Measurements from ENCODE around the gene GALNT18. TPM values are rescaled to one million over a fixed set of nuclear protein-coding genes. Genes with fewer than 3 reads are reported as not detected.

The GALNT18 gene
- total RNA-seq, 1 experiment from 2014 or later, result 1.7 TPM

DNA sequence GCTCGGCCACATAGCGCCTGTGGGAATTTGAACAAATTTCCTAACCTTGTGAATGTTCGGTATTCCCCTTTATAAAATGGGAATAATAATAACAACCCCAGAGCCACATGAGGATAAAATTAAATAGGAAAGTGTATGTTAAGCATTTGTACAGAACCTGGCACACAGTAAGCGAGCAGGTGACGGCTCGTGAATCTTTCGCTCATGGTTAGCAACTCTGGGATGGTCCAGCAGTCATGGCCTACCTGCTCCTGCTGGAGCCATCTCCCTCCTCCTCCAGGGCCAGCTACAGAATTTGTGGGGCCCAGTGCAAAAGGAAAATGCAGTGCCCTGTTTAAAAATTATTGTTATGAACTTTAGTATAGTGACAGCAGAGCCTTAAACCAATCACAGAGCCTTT lies 180.3 kb downstream of the GALNT18 start:
- Histone ChIP-seq H3K4me2 (ENCODE audit: insufficient read depth, insufficient read length, low read length) (no peak overlapping the region), H3K23ac (ENCODE audit: insufficient read length, low read depth, low read length) (no peak overlapping the region), H3K79me1 (ENCODE audit: insufficient read depth, low read depth, low read length, poor library complexity, severe bottlenecking) (no peaks in the 10 kb centered on the region), H3K79me2 (ENCODE audit: insufficient read depth, low read length) (no peaks in the 10 kb centered on the region), H3K4ac (ENCODE audit: low read depth, low read length) (no peak overlapping the region), H4K20me1 (ENCODE audit: control insufficient read depth, insufficient read depth, insufficient read length) (no peaks in the 10 kb centered on the region), H4K5ac (ENCODE audit: insufficient read length, low read depth, low read length) (no peak overlapping the region), H3K4me1 (ENCODE audit: insufficient read depth, low read length) (no peaks in the 10 kb centered on the region; the same call in 1 of the 2 replicates), H2BK5ac (ENCODE audit: insufficient read length, low read length) (no peak overlapping the region), H3K9ac (ENCODE audit: extremely low read depth, insufficient read length, low read length) (no peak overlapping the region), H3K18ac (ENCODE audit: insufficient read length, low read depth, low read length) (no peak overlapping the region), H2AFZ (ENCODE audit: low read length) (no peak overlapping the region), H3K23me2 (ENCODE audit: insufficient read length, low read depth, low read length, poor library complexity, severe bottlenecking) (no peaks in the 10 kb centered on the region), H2BK15ac (ENCODE audit: low read depth, low read length) (no peak overlapping the region), H3K9me3 (ENCODE audit: control insufficient read depth, low read depth, low read length) (no peaks in the 10 kb centered on the region), H2BK12ac (ENCODE audit: insufficient read length, low read depth, low read length) (no peak overlapping the region), H3T11ph (ENCODE audit: low read length) (no peak overlapping the region), H2BK20ac (ENCODE audit: low read depth, low read length, poor library complexity, severe bottlenecking) (no peak overlapping the region), H3K14ac (ENCODE audit: insufficient read depth, low read length) (no peak overlapping the region), H2AK5ac (ENCODE audit: insufficient read length, low read length) (no peak overlapping the region), H4K91ac (ENCODE audit: insufficient read length, low read depth, low read length) (no peak overlapping the region), H3K27me3 (ENCODE audit: insufficient read depth, low read length) (no peaks in the 10 kb centered on the region), H3K27ac (ENCODE audit: insufficient read length, low read depth, low read length) (no peak overlapping the region), H2BK120ac (ENCODE audit: low read depth, low read length, poor library complexity, severe bottlenecking) (no peak overlapping the region), H4K8ac (replicated peaks; ENCODE audit: insufficient read length, low read depth, low read length) (no peak overlapping the region), H3K56ac (ENCODE audit: insufficient read length, low read depth, low read length) (no peak overlapping the region)
- WGBS (ENCODE audit: extremely low coverage, insufficient read length, low lambda C conversion rate), result no CpG with 5 or more reads among the region's 7 CpGs
- Mint-ChIP-seq H3K4me3 (no peak overlapping the region), H3K27ac (no peak overlapping the region), H3K4me1 (peaks cover 10 to 16% of the 10 kb centered on the region in 2 experiments), H3K27me3 (ENCODE audit: low read depth) (no peaks in the 10 kb centered on the region), H3K9me3 (no peaks in the 10 kb centered on the region), H3K36me3 (ENCODE audit: insufficient read depth in 1 of 3, low read depth in 3 of 3) (no peaks in the 10 kb centered on the region; a peak in 1 of 7 replicates)
- DNase-seq, result no peak
- TF ChIP-seq, protein P1, sequence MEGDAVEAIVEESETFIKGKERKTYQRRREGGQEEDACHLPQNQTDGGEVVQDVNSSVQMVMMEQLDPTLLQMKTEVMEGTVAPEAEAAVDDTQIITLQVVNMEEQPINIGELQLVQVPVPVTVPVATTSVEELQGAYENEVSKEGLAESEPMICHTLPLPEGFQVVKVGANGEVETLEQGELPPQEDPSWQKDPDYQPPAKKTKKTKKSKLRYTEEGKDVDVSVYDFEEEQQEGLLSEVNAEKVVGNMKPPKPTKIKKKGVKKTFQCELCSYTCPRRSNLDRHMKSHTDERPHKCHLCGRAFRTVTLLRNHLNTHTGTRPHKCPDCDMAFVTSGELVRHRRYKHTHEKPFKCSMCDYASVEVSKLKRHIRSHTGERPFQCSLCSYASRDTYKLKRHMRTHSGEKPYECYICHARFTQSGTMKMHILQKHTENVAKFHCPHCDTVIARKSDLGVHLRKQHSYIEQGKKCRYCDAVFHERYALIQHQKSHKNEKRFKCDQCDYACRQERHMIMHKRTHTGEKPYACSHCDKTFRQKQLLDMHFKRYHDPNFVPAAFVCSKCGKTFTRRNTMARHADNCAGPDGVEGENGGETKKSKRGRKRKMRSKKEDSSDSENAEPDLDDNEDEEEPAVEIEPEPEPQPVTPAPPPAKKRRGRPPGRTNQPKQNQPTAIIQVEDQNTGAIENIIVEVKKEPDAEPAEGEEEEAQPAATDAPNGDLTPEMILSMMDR (conservative IDR thresholded peaks at IDR 0.05), result no peak
